ENCODE measurements around the gene RTL10. TPM values are rescaled to one million over a fixed set of nuclear protein-coding genes. Genes with fewer than 3 reads are reported as not detected.

The RTL10 gene
- total RNA-seq, 1 experiment from 2014 or later = 21.5 TPM

DNA sequence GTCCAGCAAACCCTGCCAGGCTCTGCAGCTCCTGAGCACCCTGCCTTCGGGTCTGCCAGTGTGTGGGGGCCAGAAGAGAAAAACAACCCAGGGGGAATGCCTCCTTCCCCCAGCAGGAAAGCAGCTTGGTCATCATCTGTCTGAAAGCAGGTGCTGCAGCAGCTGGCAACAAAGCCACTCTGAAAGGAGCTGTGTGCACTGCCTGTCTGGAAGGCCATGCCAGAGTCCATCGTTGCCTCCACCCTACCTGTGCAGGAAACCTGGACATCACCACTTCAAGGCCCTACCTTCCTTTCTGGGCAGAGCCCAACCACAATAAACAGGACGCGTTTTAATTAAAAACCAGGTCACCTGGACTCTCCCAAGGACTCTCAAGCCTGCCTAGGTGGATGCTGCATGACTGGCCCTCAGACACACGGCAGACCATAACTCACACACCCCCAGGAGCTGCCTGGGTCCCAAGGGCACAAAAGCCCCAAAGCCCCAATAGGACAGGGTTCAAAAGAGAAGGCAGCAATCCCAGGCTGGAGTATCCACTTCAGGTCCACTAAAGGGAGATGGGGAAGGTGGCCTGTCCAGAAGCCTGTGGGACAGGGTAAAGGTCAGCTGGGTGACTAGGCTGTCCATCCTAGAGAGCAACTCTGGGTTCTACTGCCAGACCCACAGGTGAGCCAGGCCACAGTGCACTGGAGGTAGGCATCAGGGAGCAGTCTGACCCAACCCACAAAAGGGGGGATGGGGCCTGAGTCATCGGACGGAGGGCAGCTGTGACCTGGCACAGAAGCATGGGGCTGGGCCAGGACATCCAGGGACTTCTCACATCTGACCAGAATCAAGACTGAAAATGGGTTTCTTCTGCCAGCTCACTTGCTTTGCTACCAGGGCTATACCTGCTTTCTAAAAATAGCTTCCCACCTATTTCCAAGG lies 6.1 kb downstream of the RTL10 start (continued):
- TF ChIP-seq, protein P1, sequence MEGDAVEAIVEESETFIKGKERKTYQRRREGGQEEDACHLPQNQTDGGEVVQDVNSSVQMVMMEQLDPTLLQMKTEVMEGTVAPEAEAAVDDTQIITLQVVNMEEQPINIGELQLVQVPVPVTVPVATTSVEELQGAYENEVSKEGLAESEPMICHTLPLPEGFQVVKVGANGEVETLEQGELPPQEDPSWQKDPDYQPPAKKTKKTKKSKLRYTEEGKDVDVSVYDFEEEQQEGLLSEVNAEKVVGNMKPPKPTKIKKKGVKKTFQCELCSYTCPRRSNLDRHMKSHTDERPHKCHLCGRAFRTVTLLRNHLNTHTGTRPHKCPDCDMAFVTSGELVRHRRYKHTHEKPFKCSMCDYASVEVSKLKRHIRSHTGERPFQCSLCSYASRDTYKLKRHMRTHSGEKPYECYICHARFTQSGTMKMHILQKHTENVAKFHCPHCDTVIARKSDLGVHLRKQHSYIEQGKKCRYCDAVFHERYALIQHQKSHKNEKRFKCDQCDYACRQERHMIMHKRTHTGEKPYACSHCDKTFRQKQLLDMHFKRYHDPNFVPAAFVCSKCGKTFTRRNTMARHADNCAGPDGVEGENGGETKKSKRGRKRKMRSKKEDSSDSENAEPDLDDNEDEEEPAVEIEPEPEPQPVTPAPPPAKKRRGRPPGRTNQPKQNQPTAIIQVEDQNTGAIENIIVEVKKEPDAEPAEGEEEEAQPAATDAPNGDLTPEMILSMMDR (IDR thresholded peaks at IDR 0.05) = no peak
- no peak for TF ChIP-seq CREB1 (CRISPR knock-in tag; IDR thresholded peaks at IDR 0.05)
- TF ChIP-seq, protein P2, sequence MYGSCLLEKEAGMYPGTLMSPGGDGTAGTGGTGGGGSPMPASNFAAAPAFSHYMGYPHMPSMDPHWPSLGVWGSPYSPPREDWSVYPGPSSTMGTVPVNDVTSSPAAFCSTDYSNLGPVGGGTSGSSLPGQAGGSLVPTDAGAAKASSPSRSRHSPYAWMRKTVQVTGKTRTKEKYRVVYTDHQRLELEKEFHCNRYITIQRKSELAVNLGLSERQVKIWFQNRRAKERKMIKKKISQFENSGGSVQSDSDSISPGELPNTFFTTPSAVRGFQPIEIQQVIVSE (CRISPR knock-in tag; IDR thresholded peaks at IDR 0.05; ENCODE audit: borderline replicate concordance) = no peak
- TF ChIP-seq JAZF1 (CRISPR knock-in tag; IDR thresholded peaks at IDR 0.05) = no peak
- TF ChIP-seq, protein P3, sequence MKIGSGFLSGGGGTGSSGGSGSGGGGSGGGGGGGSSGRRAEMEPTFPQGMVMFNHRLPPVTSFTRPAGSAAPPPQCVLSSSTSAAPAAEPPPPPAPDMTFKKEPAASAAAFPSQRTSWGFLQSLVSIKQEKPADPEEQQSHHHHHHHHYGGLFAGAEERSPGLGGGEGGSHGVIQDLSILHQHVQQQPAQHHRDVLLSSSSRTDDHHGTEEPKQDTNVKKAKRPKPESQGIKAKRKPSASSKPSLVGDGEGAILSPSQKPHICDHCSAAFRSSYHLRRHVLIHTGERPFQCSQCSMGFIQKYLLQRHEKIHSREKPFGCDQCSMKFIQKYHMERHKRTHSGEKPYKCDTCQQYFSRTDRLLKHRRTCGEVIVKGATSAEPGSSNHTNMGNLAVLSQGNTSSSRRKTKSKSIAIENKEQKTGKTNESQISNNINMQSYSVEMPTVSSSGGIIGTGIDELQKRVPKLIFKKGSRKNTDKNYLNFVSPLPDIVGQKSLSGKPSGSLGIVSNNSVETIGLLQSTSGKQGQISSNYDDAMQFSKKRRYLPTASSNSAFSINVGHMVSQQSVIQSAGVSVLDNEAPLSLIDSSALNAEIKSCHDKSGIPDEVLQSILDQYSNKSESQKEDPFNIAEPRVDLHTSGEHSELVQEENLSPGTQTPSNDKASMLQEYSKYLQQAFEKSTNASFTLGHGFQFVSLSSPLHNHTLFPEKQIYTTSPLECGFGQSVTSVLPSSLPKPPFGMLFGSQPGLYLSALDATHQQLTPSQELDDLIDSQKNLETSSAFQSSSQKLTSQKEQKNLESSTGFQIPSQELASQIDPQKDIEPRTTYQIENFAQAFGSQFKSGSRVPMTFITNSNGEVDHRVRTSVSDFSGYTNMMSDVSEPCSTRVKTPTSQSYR (CRISPR knock-in tag; IDR thresholded peaks at IDR 0.05) = no peak
- TF ChIP-seq, protein P4, sequence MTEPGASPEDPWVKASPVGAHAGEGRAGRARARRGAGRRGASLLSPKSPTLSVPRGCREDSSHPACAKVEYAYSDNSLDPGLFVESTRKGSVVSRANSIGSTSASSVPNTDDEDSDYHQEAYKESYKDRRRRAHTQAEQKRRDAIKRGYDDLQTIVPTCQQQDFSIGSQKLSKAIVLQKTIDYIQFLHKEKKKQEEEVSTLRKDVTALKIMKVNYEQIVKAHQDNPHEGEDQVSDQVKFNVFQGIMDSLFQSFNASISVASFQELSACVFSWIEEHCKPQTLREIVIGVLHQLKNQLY (CRISPR knock-in tag; IDR thresholded peaks at IDR 0.05) = no peak

DNA sequence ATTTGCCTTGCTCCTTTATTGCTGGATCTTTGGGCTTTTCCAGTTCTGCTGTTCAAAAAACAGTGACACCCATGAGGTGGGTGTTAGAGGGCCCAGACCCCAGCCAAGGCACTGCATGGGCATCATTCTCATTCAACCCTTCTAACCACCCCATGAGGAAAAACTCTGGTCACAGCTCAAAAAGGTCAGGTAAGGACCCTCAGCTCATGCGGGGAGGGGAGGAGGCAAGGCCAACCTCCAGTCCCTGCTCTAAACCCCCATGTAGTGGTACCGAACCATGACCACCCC lies 7.4 kb downstream of the RTL10 start:
- no peak overlapping the region for H3K4me3 Mint-ChIP-seq
- CTCF ChIA-PET = interaction anchor here (0.6 kb wide), 1 partner anchor 22 kb away, joined by 3 read pairs; no protein-coding TSS in a partner anchor

DNA sequence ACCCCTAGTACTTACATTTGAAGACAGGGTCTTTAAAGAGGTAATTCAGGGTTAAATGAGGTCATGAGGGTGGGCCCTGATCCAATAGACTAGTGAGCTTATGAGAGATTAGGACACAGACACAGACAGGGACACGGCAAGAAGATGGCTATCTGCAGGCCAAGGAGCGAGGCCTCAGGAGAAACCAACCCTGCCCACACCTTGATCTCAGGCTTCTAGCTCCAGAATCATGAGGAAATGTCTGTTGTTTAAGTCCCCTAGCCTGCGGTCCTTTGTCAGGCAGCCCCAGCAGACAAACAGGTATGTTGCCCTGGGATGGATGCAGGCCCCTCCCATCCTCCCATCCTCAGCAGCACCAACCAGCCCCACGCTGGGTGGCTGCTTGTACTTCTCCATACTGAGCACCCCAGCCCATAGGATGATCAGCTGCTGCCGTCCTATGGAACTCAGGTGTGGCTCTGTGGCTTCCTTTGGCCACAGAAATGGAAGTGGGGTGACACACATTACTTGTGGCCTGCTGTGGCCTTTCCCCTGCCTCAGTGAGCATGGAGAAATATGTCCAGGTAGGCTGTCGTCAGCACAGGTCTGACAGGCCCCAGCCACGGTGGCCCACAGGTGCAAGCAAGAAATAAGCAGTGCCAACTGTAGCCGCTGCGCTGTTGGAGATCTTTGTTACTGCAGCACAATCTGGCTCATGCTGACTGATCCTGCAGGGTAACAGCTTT lies 7.9 kb downstream of the RTL10 start:
- ChIA-PET POLR2A (no interaction called here), CTCF (interaction anchor here (0.6 kb wide), 1 partner anchor 22 kb away, joined by 3 read pairs; no protein-coding TSS in a partner anchor)
- ATAC-seq = no peak
- H3K27ac Mint-ChIP-seq = no peak overlapping the region
- peaks cover 28% of the 10 kb centered on the region for H3K36me3 Mint-ChIP-seq
- H3K4me3 Mint-ChIP-seq = no peak overlapping the region
- peaks cover 9% of the 10 kb centered on the region for H3K9me3 Mint-ChIP-seq
- H3K27me3 Mint-ChIP-seq (ENCODE audit: low read depth) = no peaks in the 10 kb centered on the region
- TF ChIP-seq TEAD4 (CRISPR knock-in tag; IDR thresholded peaks at IDR 0.05) (no peak), HMGA2 (CRISPR knock-in tag; IDR thresholded peaks at IDR 0.05) (no peak), ATF1 (CRISPR knock-in tag; IDR thresholded peaks at IDR 0.05) (no peak), PRRX2 (CRISPR knock-in tag; IDR thresholded peaks at IDR 0.05) (no peak), ELF4 (CRISPR knock-in tag; IDR thresholded peaks at IDR 0.05; ENCODE audit: low read depth) (no peak), ESRRA (CRISPR knock-in tag; IDR thresholded peaks at IDR 0.05; ENCODE audit: borderline replicate concordance) (no peak), MYBL2 (CRISPR knock-in tag; IDR thresholded peaks at IDR 0.05) (no peak), OVOL2 (CRISPR knock-in tag; IDR thresholded peaks at IDR 0.05; ENCODE audit: borderline replicate concordance) (no peak), CBFB (CRISPR knock-in tag; IDR thresholded peaks at IDR 0.05; ENCODE audit: low read depth) (no peak), GTF2I (CRISPR knock-in tag; conservative IDR thresholded peaks at IDR 0.05) (no peak)
- TF ChIP-seq, protein P3 (CRISPR knock-in tag; IDR thresholded peaks at IDR 0.05) = no peak
- TF ChIP-seq, protein P5, sequence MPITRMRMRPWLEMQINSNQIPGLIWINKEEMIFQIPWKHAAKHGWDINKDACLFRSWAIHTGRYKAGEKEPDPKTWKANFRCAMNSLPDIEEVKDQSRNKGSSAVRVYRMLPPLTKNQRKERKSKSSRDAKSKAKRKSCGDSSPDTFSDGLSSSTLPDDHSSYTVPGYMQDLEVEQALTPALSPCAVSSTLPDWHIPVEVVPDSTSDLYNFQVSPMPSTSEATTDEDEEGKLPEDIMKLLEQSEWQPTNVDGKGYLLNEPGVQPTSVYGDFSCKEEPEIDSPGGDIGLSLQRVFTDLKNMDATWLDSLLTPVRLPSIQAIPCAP (CRISPR knock-in tag; IDR thresholded peaks at IDR 0.05) = no peak
- DNase-seq (ENCODE audit: low spot score) = no peak
- H3K4me1 Mint-ChIP-seq = peaks cover 9% of the 10 kb centered on the region

More for the DNA sequence above, 7.4 kb downstream of the RTL10 start:
- no peaks in the 10 kb centered on the region for H3K27me3 Mint-ChIP-seq (ENCODE audit: low read depth)
- POLR2A ChIA-PET = no interaction called here
- peaks cover 9% of the 10 kb centered on the region for H3K9me3 Mint-ChIP-seq
- peaks cover 9% of the 10 kb centered on the region for H3K4me1 Mint-ChIP-seq
- peaks cover 32% of the 10 kb centered on the region for H3K36me3 Mint-ChIP-seq
- ATAC-seq (no peak), DNase-seq (ENCODE audit: low spot score) (no peak)
- TF ChIP-seq, protein P2 (CRISPR knock-in tag; IDR thresholded peaks at IDR 0.05; ENCODE audit: borderline replicate concordance) = no peak
- TF ChIP-seq ETV6 (CRISPR knock-in tag; IDR thresholded peaks at IDR 0.05) (no peak), ESRRA (CRISPR knock-in tag; IDR thresholded peaks at IDR 0.05; ENCODE audit: borderline replicate concordance) (no peak)
- no peak overlapping the region for H3K27ac Mint-ChIP-seq
